ACHN (cell line): ENCODE measurements around the gene FOXD4.
"Not testable (repeated sequence)": the region's sequence is repeated elsewhere in the genome, so short reads cannot be mapped to it uniquely, and the experiment has no call there.

Experiments used
- DNase-seq: peaks from one replicate; pipeline ENCODE4 v3.0.0-alpha.2; 2015
- in situ Hi-C: cut with HindIII; loops from 2 replicates; pipeline ENCODE4 v1.10.0; 2017; ENCODE audit warnings: low sequenced_read_pairs, low pct_ligation_motif_present, low pct_unique_long_range_greater_than_20kb

The FOXD4 gene

GRCh38 chr9:117995-118467, at the start of gene FOXD4:
Gene FOXD4, minus strand, starts transcription at chr9:118417. Its CDS starts 298 bp downstream, at chr9:118119.
- in situ Hi-C loops, DNase-seq: not testable (repeated sequence)

DNA sequence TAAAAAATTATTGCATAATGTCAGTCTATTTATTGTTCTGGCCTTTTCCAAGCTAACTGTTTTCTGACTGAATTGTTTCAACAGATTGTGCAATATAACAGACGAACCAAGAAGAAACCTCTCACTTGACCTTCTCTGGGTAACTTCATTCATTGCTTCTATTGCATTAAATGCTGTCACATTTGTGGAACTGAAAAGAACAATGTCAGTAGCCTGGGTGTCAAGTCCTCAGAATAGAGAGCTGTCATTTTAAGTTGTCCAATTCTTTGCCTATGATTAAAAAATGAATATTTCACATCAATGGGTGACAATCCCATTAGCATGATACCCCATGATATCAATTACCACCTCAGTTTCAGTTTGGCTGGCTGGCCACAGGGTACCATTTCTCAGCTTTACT, 41.7 kb upstream of the FOXD4 start:
- in situ Hi-C loops, DNase-seq: not testable (repeated sequence)

DNA sequence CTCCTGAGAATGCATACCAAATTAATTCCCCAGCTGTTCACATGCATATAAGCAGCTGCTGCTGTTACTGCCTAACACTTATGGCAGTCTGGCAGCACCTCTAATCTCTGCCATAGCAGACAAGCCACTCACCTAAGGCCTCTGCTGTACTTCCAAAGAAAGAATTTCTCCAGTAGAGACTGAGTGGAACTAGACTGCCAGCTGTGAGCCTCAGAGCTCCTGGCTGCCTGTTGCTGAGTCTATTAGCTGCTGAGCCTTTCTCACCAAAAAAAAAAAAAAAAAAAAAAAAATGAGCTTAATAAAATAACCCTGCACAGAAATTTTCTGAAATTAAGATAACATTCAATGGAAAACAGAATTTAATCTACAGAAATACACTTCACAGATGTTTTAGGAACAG, 33.0 kb upstream of the FOXD4 start:
- in situ Hi-C loops, DNase-seq: not testable (repeated sequence)

GRCh38 chr9:139880-140279, 21.7 kb upstream of the FOXD4 start:
- in situ Hi-C loops, DNase-seq: not testable (repeated sequence)

DNA sequence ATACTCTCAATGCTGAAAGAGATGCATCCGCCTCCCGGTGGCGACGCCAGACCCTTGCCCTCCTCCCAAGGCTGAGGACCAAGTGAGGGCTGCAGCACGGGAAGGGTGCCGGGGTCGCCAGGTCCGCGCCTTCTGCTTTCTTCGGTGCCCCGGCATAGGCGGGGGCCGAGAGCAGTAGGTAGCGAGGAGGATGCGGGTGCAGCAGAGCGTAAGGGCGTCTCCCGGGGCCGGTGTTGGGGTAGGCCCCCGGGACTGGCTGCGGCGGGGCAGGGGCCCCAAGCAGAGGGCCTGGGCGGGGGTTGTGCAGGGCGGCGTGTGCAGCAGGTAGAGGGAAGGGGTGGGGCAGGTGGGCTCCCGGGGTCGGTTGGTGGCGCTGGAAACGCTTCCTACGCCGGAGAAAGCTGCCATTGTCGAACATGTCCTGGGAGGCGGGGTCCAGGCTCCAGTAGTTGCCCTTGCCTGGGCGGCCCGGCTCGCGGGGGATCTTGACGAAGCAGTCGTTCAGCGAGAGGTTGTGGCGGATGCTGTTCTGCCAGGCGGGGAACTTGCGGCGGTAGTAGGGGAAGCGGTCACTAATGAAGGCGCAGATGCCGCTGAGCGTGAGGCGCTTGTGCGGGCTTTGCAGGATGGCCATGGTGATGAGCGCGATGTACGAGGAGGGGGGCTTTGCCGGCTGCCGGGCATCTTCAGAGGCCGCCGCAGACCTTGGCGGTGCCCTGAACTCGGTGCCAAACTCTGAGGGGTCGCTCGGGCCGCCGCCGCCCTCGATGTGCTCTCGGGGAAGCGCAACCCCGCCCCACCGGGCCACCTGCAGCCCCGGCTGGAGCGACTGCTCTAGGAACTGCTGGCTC, 848 bp downstream of the FOXD4 start:
- DNase-seq, in situ Hi-C loops: not testable (repeated sequence)

- DNase-seq, in situ Hi-C loops: not testable (repeated sequence)
Observed at GRCh38 chr9:116239-117077, 1.8 kb downstream of the FOXD4 start.

DNA sequence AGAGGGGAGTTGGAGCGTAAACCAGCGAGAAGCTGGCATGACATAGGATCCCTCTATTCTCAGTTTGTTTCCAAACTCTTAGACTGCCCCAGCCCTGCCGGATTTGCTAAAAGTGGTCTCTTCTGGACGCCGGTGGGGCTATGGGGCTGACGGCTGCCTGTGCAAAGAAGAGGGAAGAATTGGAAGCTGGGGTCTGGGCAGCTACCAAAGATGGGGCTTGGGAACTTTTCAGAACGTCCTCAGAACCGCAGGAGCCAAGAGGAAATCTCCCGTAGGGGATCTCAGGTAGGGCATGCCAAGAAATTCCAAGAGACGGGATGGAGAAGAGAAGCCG, 3.1 kb downstream of the FOXD4 start:
- in situ Hi-C loops, DNase-seq: not testable (repeated sequence)

- in situ Hi-C loops: not testable (repeated sequence)
- peak; percentile 13 for DNase-seq
Observed at GRCh38 chr9:114267-115117, 3.7 kb downstream of the FOXD4 start.

GRCh38 chr9:113468-114266, 4.5 kb downstream of the FOXD4 start:
- in situ Hi-C loops: not testable (repeated sequence)
- peak; percentile 3 for DNase-seq

DNA sequence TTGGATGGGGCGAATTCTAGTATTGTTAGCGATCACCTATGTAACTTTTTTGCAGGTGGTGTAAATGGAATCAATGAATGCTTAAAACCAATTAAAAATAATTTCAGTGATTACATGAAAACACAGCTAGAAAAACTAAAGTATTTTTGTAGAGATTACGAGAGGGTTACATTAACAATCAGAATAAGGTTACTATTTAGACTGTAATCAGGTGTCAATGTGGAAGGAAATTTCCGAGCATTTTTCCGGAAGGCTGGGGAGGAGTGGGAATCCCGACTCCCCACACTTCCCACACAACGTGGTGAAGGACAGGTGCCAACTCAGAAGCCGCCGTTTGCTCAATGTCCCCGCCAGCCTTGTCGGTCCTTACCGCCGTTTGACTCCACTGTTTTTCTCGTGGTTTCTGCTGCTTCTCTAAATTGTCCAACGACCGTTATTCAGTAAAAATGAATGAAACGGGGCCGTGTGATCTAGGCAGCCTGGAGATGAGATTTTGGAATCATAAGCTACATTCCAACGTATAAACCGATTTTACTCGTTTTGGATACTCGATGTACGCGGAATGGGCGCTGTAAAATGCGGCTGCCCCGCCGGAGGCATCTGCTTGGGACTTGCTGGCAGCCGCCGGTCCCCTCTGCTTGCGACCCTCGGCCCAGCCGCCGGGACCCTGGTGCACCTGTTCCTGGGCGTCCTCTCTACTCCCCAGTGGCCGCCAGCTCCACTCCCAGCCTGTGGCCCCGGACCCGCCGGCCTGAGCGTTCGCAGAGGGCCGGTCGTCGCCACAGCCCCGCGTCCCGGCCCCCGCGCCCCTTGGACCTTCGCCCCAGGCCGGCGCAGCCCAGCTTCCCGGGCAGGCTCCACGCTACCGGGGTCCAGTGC, 5.4 kb downstream of the FOXD4 start:
- DNase-seq, in situ Hi-C loops: not testable (repeated sequence)

GRCh38 chr9:110672-111071, 7.5 kb downstream of the FOXD4 start:
- in situ Hi-C loops, DNase-seq: not testable (repeated sequence)

DNA sequence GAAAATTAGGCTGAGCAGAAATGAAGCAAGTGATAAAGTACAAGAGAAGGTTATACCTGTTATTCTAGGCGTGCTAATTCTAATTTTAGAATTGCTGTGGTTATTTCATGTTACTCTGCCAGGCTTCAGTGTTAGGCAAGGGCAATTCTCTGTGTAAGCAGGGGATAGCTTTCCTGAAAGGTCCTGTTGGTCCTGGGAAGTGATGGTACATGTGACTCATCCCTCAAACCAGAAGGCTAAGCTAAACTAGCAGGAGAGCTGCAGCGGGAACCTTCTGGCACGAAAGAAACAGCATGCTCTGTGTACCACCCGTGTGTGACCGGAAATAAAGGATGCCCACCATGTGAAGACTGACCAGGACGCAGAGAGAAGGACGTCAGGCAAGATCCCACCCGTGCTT, 8.7 kb downstream of the FOXD4 start:
- DNase-seq, in situ Hi-C loops: not testable (repeated sequence)

DNA sequence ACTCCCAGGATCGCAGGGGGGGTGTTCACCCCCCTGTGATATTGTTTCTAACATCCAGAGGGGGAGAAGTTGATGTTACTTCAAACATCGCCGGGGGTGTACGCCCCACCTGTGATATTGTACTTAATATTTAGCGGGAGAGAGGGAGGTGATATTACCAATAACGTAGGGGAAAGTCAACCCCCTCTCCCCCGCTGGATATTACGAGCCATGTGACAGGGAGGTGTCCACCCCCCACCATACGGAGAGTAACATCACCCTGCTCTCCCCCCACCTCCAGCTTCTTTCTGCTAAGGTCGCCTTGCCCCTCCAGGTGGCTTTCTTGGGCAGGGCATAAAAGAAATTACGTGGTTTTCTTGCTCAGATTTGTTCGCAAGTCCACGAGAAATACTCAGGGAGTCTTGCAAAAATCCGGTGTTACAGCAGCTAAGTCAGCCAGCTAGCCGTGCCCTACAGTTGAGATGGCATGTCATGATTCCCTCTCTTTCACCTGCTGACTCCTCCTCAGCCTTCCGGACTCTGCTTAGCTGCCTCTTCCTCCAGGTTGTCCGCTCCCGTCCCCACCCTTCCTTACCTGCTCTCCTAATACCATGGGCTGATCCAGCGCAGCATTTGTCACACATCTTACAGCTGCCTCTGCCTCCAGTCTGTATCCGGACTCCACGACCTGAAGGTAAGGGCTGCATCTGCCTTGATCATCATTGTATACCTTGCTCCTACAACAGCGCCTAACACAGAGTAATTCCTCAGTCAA, 9.3 kb downstream of the FOXD4 start:
- DNase-seq, in situ Hi-C loops: not testable (repeated sequence)

DNA sequence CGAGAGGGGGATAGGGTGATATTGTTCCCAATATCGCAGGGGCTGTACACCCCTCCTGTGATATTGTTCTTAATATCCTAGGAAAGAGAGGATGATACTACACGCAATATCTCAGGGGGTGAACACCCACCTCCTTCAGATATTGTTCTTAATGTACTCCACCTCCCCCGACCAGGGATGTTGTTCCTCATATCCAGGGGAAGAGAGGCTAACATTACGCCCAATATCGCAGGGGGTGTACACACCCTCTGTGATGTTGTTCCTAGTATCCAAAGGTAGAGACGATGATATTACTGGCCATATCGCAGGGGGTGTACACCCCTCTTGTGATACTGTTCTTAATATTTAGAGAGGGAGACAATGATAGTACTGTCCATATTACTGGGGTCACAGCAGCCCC, 12.2 kb downstream of the FOXD4 start:
- DNase-seq, in situ Hi-C loops: not testable (repeated sequence)

- in situ Hi-C loops, DNase-seq: not testable (repeated sequence)
Observed at GRCh38 chr9:100430-100829, 17.8 kb downstream of the FOXD4 start.

DNA sequence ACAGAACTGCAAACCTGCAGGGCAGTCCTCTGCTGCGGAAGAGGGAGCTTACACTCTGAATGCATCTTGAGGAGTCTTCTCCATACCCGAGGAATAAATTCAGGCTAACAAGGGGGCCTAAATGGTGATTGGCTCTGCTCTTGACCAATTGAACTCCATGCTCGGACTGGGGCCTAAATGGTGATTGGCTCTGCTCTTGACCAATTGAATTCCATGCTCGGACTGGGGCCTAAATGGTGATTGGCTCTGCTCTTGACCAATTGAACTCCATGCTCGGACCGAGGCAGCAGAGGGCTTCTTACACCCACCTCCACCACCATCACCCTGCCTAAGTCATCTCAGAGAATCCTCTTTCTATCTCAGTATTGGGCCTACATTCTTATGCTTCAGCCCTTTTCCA, 18.4 kb downstream of the FOXD4 start:
- DNase-seq, in situ Hi-C loops: not testable (repeated sequence)
